Measurements from ENCODE around the gene ATOH8.
"Not testable (repeated sequence)": the region's sequence is repeated elsewhere in the genome, so short reads cannot be mapped to it uniquely, and the experiment has no call there.

The ATOH8 gene

GRCh38 chr2:85712849-85713612 is 40.8 kb upstream of the ATOH8 start:
- FAIRE-seq (no peak), DNase-seq (ENCODE audit: insufficient read length, low spot score) (no peak)
- TF ChIP-seq CTCF (IDR thresholded peaks at IDR 0.05; ENCODE audit: insufficient read depth, missing control alignments) = no peak

- no peak for TF ChIP-seq CTCF (IDR thresholded peaks at IDR 0.05; ENCODE audit: insufficient read depth, missing control alignments)
- FAIRE-seq (no peak), DNase-seq (ENCODE audit: insufficient read length, low spot score) (no peak)
These were observed 40.0 kb upstream of the ATOH8 start for GRCh38 chr2:85713836-85714235.

GRCh38 chr2:85714421-85714820 is 39.4 kb upstream of the ATOH8 start:
- not testable (repeated sequence) for DNase-seq (ENCODE audit: insufficient read length, low spot score); FAIRE-seq

- DNase-seq (ENCODE audit: insufficient read length, low spot score) (no peak), FAIRE-seq (no peak)
These were observed 39.0 kb upstream of the ATOH8 start for GRCh38 chr2:85714841-85715240.

GRCh38 chr2:85716346-85716914 is 37.4 kb upstream of the ATOH8 start:
- DNase-seq (ENCODE audit: insufficient read length, low spot score) (no peak), FAIRE-seq (no peak)
- no peak for TF ChIP-seq CTCF (IDR thresholded peaks at IDR 0.05; ENCODE audit: insufficient read depth, missing control alignments)

More at GRCh38 chr2:85714841-85715240, 39.0 kb upstream of the ATOH8 start:
- no peak for TF ChIP-seq CTCF (IDR thresholded peaks at IDR 0.05; ENCODE audit: insufficient read depth, missing control alignments)

- FAIRE-seq (no peak), DNase-seq (ENCODE audit: insufficient read length, low spot score) (peak; percentile 60)
- TF ChIP-seq CTCF (IDR thresholded peaks at IDR 0.05; ENCODE audit: insufficient read depth, missing control alignments) = no peak
These were observed 36.3 kb upstream of the ATOH8 start for GRCh38 chr2:85717308-85718008.

- FAIRE-seq (no peak), DNase-seq (ENCODE audit: insufficient read length, low spot score) (no peak)
- no peak for TF ChIP-seq CTCF (IDR thresholded peaks at IDR 0.05; ENCODE audit: insufficient read depth, missing control alignments)
These were observed 35.8 kb upstream of the ATOH8 start for GRCh38 chr2:85718009-85718391.
